ENCODE data around the gene SLC29A4.
"Not testable (repeated sequence)": the region's sequence is repeated elsewhere in the genome, so short reads cannot be mapped to it uniquely, and the experiment has no call there.

SLC29A4 gene

DNA sequence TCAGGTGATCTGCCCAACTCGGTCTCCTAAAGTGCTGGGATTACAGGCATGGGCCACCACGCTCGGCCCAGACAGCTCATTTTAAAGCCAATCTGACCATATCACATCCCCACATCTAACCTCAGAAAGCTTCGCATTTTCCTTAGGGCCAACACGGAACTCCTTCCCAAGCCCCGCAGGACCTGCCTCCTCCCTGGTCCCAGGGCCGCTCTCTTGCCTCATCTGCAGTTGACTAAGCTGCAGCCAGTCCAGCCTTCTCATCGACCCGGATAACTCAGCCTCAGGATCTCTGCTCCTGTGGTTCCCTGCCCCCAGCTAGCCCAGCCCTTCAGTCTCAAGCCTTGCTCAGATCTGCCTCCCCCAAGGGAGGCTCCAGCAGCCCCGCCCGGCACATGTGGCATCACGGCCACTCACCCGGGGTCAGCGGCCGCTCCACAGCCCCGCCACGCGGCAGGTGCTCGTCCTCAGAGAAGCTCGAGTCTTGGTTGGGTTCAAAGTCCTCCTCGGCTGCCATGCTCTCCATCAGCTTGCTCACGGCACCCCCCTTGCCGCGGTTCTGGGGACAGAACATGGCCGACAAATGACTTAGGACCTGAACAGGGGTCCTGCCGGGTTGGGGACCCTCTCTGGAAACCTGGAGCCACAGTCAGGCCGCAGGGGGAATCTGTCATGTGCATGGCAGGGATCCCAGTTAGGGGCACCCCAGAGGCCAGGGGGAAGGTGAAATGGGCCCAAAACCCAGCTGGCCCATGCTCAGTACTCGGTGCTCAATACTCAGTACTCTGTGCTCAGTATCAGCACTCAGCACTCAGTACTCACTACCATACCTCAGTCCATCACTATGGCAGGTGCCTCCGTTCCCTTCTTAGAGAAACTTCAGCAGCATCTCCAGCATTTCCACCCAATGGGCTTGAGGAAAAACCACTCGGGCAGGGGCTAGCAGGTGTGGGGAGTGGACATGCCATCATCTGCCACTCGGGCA, 41.3 kb downstream of the SLC29A4 start:
- not testable (repeated sequence) for DNase-seq (ENCODE audit: low spot score)

DNA sequence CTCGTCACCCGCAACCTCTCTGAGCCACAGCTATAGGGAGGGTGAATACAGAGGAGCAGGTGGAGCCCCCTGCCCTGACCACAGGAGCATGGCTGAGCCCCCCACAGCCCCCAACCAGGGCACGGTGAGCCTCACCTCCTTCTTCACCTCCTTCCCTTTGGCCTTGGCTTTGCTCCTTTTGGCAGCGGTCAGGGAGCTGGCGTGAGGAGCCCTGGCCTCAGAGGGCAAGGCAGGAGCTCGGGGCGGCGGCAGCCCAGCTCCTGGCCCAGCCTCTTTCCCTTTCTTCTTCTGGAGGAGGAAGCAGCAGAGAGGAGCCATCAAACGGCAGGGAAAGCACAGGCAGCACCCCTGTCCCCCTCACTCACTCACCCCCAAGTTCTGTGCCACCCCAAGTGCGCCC, 42.2 kb downstream of the SLC29A4 start:
- DNase-seq (ENCODE audit: low spot score) = no peak

DNA sequence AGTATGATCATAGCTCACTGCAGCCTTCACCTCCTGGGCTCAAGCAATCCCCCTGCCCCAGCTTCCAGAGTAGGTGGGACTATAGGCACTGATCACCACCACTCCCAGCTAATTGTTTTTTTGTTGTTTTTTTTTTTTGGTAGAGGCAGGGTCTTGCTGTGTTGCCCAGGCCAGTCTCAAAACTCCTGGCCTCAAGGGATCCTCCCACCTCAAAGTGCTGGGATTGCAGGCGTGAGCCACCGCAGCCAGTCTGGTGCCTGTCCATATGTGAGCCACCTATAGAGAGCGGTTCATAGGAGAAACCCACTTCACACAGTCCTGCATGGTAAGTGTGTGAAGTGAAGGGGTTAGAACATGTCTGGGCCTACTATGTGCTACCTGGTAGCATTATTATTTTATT, 47.5 kb downstream of the SLC29A4 start:
- DNase-seq (ENCODE audit: low spot score) = no peak

DNA sequence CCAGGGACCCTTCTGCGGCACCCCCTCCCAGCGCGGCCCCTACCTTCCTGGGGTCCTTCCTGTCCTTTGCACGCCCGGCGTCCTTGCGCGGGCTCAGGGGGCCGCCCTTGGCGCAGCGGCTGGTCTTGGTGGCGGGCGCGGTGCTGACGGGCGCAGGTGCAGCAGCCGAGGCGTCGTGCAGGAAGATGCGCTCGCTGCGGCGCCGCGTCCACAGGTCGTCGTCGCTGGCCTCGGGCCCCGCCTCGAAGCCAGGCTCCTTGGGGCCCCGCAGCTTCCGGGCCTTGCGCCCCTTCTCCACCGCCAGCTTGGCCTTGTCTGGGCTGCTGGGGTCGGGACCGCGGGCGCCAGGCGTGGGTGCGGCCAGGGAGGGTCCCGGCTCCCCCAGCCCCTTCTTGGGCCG, 49.8 kb downstream of the SLC29A4 start:
- DNase-seq (ENCODE audit: low spot score) = no peak

DNA sequence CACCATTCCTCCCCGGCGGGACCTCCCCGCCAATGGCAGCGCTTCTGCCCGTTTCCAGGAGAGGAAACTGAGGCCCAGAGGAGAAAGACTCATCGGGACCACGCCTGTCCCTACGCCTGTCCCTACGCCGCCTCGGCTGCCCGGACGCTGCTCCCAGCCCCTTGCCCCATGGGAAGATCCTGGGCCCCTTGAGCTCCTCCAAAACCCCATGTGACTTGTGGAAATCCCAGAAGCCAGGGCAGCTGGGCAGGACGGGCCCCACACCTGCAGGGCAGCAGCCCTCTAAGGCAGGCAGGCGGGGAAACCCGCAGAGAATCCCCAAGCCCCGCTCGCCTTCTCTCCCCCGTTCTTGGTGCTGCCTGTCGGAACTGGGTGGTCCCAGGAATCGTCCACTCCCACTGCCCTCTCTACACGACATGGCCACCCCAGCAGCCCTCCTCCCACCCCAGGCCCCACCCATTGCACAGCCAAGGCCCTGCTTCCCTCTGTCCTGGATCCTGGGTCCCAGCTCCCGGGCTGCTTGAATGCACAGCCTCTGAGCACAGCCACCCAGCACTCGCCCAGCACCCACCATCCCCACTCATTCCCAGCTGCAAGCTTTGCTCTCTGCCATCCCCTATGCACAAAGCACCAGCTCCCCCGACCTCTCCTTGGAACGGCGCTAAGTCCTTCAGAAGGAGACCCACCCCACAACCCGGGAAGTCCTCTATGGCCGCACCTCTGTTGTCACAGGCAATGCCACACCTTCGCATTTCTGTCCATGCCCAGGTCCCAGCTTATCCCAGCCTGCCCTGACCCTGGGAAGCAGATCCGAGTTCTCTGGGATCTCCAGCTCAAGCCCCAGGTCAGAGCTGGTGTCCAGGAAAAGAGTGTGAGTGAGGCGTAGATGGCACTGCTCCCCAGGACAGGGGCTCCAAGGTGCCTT, 50.6 kb downstream of the SLC29A4 start:
- no peak for DNase-seq (ENCODE audit: low spot score)

DNA sequence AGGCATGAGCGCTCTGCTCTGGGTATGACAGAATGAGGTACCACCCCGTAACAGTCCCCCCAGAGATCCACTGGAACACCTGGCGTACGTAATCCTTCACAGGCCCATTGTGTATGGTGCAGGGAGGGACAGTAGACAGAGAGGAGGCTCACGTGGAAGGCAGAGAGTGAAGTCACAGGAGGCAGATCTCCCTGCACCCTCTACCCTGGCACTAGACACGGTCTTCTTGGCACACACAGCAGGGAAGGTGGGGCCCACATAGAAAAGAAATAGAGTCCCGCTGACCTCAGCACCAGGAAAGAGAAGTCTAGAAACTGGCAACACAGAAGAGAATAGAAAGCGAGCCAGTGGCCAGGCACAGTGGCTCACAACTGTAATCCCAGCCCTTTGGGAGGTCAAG, 51.9 kb downstream of the SLC29A4 start:
- no peak for DNase-seq (ENCODE audit: low spot score)

DNA sequence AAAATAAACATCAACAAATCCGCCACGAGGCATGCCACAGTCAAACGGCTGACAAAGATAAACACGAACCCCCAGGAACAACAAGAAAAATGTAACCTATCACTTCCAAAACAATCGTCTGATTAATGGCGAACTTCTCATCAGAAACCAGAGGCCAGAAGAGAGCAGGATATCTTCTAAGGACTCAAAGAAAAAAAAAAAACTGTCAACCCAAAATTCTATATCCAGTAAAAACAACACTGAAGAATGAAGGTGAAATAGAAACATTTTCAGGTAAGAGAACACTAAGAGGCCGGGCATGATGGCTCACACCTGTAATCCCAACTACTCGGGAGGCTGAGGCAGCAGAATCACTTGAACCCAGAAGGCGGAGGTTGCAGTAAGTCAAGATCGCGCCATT, 54.3 kb downstream of the SLC29A4 start:
- no peak for DNase-seq (ENCODE audit: low spot score)

DNA sequence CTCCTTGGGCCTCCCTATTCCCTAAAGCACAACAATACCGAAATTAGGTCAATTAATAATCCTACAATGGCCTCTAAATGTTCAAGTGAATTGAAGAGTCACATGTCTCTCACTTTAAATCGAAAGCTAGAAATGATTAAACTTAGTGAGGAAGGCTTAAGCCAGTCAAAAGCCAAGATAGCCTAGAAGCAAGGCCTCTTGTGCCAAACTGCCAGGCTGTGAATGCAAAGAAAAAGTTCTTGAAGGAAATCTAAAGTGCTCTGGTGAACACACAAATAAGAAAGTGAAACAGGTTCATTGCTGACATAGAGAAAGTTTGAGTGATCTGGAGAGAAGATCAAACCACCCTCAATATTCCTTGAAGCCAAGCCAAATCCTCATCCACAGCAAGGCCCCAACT, 57.2 kb downstream of the SLC29A4 start:
- DNase-seq (ENCODE audit: low spot score) = no peak

DNA sequence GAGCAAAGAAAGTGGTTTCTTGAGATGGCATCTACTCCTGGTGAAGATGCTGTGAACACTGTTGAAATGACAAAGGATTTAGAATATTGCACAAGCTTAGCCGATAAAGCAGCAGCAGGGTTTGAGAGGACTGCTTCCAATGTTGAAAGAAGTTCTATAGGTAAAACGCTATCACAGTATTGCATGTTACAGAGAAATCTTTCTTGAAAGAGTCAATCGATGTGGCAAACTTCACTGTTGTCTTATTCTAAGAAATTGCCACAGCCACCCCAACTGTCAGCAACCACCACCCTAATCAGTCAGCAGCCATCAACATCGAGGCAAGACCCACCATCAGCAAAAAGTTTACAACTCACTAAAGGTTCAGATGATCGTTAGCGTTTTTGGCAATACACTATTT, 59.9 kb downstream of the SLC29A4 start:
- DNase-seq (ENCODE audit: low spot score) = no peak

DNA sequence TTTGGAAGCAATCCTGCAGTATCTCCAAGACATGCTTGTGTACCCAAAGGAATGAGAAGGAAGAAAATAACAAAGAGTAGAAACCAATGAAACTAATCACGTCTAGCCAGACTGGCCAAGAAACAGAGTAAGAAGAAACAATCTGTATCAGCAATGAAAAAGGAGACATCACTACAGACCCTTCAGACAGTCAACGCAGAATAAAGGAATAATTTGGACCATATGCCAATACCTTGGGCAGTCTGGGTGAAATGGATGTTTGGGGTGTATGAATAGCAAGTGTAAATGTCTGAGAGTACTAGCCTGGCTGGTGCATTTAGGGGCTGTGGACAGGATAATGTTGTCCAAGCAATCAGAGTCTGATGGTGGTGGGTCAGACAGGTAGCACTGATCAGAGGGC, 61.1 kb downstream of the SLC29A4 start:
- DNase-seq (ENCODE audit: low spot score) = no peak

DNA sequence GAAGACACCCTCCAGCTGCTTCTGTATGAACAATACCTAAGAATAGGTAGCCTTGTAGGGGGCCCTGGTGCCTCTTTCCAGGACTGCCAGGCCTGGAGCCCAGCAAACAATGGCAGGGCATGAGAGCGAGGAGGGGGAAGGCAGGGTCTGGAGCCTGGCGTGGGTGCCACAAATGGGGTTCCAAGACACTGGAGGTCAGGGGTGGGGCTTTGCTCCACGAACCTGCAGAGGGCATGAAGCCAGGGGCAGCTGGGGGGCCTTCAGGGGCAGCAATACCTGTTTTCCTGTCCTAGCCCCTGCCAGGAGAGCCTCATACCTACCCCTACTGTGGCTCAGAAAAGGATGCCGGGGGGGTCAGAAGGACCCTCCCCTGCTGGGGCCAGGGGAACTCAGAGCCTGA, 61.6 kb downstream of the SLC29A4 start:
- no peak for DNase-seq (ENCODE audit: low spot score)

DNA sequence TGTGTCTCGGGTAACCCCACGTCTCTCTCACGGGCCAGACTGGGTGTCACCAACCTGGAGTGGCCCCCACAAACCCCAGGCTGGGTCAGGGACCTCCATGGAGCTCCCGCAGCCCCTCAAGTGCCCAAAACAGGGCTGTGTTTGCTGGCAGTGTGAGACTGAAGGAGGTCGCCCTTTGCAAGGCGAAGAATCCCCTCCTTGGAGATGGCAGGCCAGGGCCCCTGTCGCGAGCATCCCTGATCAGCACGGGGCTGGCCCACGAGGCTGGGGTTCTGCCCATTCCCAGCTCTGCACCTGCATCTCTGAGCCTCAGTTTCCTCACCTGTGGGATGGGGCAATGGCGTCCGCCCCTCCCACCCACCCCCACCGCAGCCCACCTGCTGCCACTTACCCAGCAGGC, 62.4 kb downstream of the SLC29A4 start:
- DNase-seq (ENCODE audit: low spot score) = no peak

DNA sequence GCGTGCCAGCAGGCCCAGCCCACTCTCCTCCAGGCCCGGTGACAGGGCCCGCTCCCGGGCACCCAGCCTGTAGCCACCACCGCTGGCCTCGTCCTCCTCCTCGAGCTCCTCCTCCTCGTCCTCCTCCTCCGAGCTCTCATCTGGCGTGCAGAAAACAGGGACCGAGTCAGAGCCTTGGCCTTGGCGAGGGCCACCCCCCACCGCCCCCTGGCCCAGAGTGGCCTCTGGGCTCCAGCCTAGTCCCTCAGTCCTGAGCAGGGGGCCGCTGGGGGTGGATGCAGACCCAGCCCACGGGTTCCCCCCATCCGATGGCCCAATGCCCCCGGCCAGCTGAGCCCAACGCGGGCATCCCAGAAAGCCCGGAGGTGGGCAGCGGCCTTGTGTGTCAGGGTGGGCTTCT, 62.9 kb downstream of the SLC29A4 start:
- no peak for DNase-seq (ENCODE audit: low spot score)

DNA sequence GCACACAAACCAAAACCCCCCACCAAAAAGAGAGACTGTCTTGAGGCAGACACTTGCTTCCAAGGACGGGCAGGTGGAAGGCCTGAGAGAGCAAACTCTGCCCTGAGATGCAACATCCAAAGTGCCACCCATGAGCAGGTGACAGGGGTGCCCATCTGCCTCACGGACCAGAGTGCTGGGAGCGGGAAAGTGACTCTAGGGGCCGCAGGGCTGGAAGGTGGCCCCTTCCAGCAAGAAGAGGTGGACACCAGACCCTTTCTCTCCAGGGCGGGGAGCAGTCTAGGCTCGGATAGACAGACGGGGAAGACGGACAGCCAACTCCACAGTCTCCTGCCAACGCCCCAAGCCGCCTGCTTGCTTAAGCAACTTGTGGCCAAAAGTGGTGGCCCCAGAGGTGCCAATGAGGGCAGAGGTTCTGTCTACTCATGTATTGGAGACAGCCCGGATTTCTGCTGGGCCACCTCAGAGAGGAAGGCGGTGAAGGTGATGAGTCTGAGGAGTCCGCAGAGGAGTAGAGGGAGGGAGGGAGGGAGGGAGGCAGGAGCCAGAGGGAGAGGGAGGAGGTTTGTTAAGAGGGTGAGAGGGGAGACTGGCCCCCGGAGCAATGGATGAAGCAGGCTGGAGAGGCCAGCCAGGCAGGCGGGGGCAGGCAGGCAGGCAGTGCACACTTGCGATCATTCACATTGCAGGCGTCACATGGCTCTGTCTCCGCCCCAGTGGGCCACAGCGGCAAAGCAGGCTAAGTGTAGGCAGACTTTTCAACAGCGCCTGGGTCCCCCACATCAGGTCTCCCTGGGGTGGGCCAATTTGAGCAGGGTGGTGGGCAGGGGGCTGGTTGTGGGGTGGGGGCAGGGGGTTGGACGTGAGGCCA, 65.6 kb downstream of the SLC29A4 start:
- no peak for DNase-seq (ENCODE audit: low spot score)

DNA sequence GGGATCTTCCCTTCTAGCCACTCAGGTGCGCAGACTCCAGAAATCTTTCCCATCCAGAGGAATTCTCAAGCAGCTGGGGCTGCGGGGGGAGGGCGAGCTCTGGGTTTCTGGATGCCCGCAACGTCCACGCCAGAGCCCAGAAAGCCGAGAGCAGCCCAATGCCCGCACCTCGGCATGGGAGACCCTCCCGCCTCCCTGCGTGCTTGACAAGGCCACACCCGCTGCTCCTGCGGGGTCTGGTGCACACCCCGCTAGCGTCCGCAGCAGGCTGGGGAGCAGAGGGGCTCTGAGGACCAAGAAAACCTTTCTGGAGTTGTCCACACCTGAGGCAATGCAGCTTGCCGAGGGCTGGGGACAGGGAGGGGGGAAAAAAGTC, 66.2 kb downstream of the SLC29A4 start:
- no peak for DNase-seq (ENCODE audit: low spot score)

DNA sequence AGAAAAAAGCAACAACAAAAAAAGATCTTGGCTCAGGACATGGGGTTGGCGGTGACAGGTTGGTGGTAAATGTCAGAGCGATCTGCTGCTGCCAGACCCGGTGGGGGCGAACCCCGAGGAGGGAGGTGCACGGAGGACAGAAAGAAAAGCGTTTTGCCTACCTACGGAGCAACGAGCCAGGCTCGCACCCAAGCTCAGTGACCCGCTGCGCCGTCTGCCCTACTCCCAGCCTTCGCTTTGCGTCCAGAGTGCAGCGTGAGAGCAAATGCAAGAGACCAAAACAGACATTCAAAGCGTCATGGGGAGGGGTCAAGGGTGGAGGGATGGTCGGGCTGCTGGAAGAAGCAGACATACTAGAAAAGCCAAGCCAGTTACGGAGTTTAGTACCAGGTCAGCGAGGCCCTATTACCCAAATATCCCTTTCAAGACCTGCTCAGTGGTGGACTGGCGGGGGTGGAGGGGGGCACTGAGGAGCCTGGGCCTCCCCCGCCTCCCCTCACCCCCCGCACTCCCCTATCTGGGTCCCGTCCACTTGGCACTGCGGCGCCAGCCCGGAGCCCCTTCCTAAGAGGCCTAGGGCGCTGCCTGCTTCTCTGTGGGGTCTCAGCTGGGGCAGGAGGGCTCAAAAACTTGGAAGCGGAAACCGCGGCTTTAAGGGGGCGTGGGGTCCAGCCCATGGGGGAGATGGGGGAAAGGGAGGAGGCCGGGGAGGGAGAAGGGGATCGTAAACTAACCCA, 66.9 kb downstream of the SLC29A4 start:
- no peak for DNase-seq (ENCODE audit: low spot score)

DNA sequence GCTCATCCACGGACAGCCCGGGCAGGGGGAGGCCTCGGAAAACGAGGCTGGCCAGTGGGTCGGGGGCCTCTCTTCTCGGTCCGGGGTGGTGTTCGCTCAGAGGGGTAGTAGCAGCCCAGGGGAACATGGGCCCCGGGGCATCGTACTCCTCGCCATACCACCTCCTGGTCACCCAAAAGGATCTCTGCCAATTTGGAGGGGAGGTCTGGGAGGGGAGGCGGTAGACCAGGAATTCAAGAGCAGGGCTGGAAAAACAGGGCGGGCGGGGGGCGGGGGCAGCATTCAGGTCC, 67.4 kb downstream of the SLC29A4 start:
- DNase-seq (ENCODE audit: low spot score) = no peak

DNA sequence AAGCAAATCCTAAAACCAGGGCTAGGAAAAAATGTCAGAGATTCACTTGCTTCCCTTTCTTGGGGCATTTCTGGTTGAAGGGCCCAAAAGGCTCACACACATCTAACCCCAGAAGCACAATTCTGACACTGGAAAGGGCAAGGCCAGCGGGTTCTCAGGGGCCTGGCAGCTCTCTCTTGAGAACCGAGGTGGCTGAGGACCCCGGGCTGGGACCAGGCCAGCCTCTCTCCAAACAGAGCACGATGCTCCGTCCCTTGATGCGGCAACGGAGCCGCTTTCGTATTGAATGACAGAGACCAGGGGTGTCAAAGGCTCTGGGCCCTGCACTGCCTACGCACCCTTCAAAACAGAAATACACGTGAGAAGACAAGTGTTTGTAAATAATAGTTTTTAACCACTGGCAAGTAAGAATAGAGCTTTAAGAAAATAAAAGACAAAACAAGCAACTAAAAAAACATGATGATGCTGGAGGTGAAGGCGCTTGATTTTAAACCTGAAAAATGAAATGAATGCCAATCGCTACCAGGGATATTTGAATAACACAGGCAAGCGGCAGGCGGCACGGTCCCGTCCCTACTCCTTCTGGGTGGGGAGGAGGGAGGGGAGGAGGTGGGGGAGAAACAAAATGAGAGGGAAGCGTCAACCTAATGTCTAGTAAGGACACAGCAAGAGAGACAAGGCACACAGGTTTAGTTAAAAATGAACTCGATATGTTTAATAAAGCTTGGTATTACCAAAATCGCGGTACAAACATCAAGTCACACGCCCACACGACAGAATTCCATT, 68.0 kb downstream of the SLC29A4 start:
- DNase-seq (ENCODE audit: low spot score) = no peak

DNA sequence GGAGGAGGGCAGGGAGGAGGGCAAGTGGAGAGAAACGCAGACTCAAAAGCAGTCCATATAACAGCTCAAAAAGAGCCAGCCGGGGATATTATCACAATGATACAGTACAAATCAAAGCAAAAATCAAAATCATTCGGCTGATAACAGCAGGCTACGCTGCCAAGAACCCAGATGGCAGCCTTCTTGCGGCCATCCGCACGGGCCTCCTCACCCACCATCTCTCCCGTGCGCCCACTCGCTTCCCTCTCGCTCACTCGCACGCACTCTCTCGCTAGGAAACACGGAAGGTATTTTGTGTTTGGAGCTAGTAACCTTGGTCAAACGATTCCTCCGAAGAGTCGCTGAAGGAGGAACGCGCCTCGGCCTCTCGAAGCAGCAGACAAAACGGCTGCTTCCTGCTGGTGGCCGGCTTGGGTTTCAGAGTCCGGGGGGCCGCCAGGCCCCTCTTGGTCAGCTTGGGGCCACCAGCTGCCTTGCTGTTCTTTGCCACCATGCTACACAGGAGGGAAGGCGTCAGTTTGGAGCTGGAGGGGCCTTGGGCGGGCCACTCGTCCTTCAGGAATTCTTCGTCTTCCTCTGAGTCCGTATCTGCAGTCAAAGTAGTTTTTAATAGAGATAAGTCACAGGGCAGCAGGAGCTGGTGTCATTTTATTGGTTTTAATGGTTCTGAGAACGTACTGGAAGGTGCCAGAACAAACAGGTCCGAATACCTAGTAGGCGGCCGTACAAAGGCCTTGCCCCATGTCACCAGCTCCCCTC, 68.9 kb downstream of the SLC29A4 start:
- DNase-seq (ENCODE audit: low spot score) = no peak

DNA sequence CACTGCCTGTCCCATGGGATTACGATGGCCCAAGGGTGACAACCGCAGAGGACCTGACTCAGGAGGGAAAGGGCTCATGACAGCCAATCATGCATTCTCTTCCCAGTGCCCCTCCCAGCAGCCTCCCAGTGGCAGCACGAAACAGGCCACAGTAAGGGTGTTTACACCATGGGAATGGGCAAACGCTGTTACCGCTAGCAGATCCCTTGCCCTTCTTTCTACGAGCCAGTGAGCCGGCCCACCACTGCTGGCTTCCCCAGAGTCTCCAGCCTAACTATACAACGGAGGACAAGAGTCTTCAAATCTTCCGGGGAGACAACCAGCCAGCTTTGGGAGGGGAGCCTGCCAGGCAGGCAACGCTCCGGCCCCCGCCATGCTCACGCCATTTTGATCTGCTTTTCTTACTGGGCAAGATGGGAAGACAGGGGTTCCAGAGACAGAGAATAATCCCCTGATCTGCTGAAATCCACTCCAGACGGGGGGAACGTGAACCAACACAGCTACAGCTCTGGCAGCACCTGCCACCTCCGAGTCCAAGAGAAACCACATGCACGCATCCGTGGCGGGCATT, 69.8 kb downstream of the SLC29A4 start:
- DNase-seq (ENCODE audit: low spot score) = no peak
